Spleen (tissue), 13 donors: ENCODE measurements around the gene PADI4. TPM values are rescaled to one million over a fixed set of nuclear protein-coding genes. Genes with fewer than 3 reads are reported as not detected.

ENCODE experiments used
- DNase-seq: peaks from one replicate; pipeline ENCODE4 v3.0.0-alpha.2; 2020
- H3K27ac ChIP-seq, 8 donors: fragments of 200-600 bp; sonication (generic) in 7 of 8; 1 replicate in 4 of 8; 2 replicates in 4 of 8; pipeline versions ENCODE4 v1.5.0 to v1.8.0; 2016 to 2021; ENCODE audit warnings: inconsistent platforms in 4 of 8, mild to moderate bottlenecking in 4 of 8, moderate library complexity in 1 of 8
- H3K27me3 ChIP-seq, 7 donors: fragments of 200-600 bp; sonication (generic) in 6 of 7; replicated peaks in 1 of 7; 1 replicate in 4 of 7; 2 replicates in 3 of 7; pipeline versions ENCODE4 v1.5.0 to v1.8.0; 2016 to 2021; ENCODE audit warnings: inconsistent platforms in 3 of 7, mild to moderate bottlenecking in 1 of 7
- H3K36me3 ChIP-seq, 6 donors: fragments of 200-600 bp; sonication (generic) in 5 of 6; 1 replicate in 4 of 6; 2 replicates in 2 of 6; pipeline versions ENCODE4 v1.5.0 to v1.8.0; 2016 to 2021; ENCODE audit warnings: inconsistent platforms in 2 of 6
- H3K4me1 ChIP-seq, 6 donors: fragments of 200-600 bp; sonication (generic) in 5 of 6; 1 replicate in 3 of 6; 2 replicates in 3 of 6; pipeline versions ENCODE4 v1.5.0 to v1.8.0; 2016 to 2021; ENCODE audit warnings: inconsistent platforms in 3 of 6
- H3K4me3 ChIP-seq, 8 donors: fragments of 200-600 bp; sonication (generic) in 7 of 8; 1 replicate in 4 of 8; 2 replicates in 4 of 8; pipeline versions ENCODE4 v1.5.0 to v1.8.0; 2016 to 2021; ENCODE audit warnings: inconsistent platforms in 4 of 8, mild to moderate bottlenecking in 4 of 8, moderate library complexity in 2 of 8
- H3K9me3 ChIP-seq, 8 donors: fragments of 200-600 bp; sonication (generic) in 7 of 8; 1 replicate in 4 of 8; 2 replicates in 4 of 8; pipeline versions ENCODE4 v1.5.0 to v1.8.0; 2016 to 2021; ENCODE audit warnings: inconsistent platforms in 4 of 8
- CTCF ChIP-seq, 11 experiments: fragments of 200-600 bp in 7 of 11; fragments of 450-650 bp in 4 of 11; sonication (generic) in 4 of 11; IDR thresholded peaks in 8 of 11; conservative IDR thresholded peaks in 3 of 11; 1 replicate in 7 of 11; 2 replicates in 4 of 11; pipeline versions ENCODE4 v1.4.0 to v1.8.0; 2016 to 2021; ENCODE audit warnings: antibody characterized with exemption in 11 of 11, inconsistent platforms in 4 of 11, mild to moderate bottlenecking in 1 of 11
- POLR2A ChIP-seq, 3 donors: fragments of 450-650 bp; IDR thresholded peaks; one replicate each; pipeline ENCODE4 v1.5.1; 2017; ENCODE audit warnings: antibody characterized with exemption in 3 of 3, mild to moderate bottlenecking in 1 of 3
- POLR2AphosphoS5 ChIP-seq, 3 donors: sonication (generic); formaldehyde crosslinking; IDR thresholded peaks; one replicate each; pipeline ENCODE4 v1.5.1; 2017; ENCODE audit warnings: antibody characterized with exemption in 3 of 3
- WGBS, 5 donors: extraction: QIAGEN DNeasy Blood & Tissue Kit in 3 of 5; methylation state at CpG; one replicate each; pipeline versions ENCODE4 v1.1.5 to v1.1.7; 2013 to 2018; 5-methylcytosine and 5-hydroxymethylcytosine counted together
- intact Hi-C: fragments of 100-400 bp; cut with DNase I; formaldehyde crosslinking; loops from one replicate; pipeline ENCODE4 v1.15.0; 2023; ENCODE audit warnings: low total_unique reads
- long read RNA-seq, 2 donors: transcript quantifications; one replicate each; lab custom pipeline, GENCODE V29; 2026
- polyA plus RNA-seq, 3 donors: library from polyadenylated mRNA; stranded (reverse); fragments of 200-250 nt; gene quantifications; one replicate each; pipeline ENCODE4 v1.2.1, GENCODE V29; 2013
- total RNA-seq, 7 donors: library from RNA; depleted of rRNA in 3 of 7; stranded (reverse); fragments of >200 nt in 3 of 7; fragmentation: NEBNext Ultra II Directional in 4 of 7; extraction: Animal tissue kit (Norgen Biotek cat#: 25700) in 4 of 7; gene quantifications; one replicate each; pipeline versions ENCODE4 v1.1.0 to v1.2.1, GENCODE V29; 2016 to 2021
- donor health status: healthy with polysubstance abuse.
- donor health status: DM: no; HTN: no; CAD: no; lungs with moderate emphysema.
- donor health status: DM: no; HTN: no; CAD: no.
- donor health status: Bipolar disorder and iron deficiency.
- donor health status: healthy.
- donor health status: DM: no; HTN: no; CAD: no.
- donor health status: DM: yes; HTN: yes; CAD: no.

The PADI4 gene
- 100 to 1,000 TPM in 2 of 7 donors, 10 to 100 TPM in 5; 15.9 to 122 (median 45.0) TPM for total RNA-seq
- polyA plus RNA-seq = 1 to 10 TPM; 5.1 to 8.3 (median 8.3) TPM
- long read RNA-seq, donor 1, partial matches to known transcripts = 0 of 1 reads
- long read RNA-seq, donor 1, other reads (novel, unspliced or antisense) = 0 of 1 reads
- long read RNA-seq, donor 2 = 0 reads

GRCh38 chr1:17307946-17308345 lies at the start of gene PADI4:
Gene PADI4, plus strand, starts transcription at chr1:17308197. Its CDS starts 26 bp downstream, at chr1:17308223.
- DNase-seq = peak; percentile 90
- WGBS, 5 donors = 20 to 37% (median 24%) methylated on average over 6 to 8 of the region's 8 CpGs
- Histone ChIP-seq H3K9me3 (peaks cover 0 to 2% (median under 1%) of the 10 kb centered on the region in 8 donors), H3K27me3 (peaks cover 0 to 71% (median 10%) of the 10 kb centered on the region in 7 donors), H3K36me3 (no peaks in the 10 kb centered on the region), H3K4me1 (peaks cover 0 to 58% (median 0%) of the 10 kb centered on the region in 6 donors), H3K4me3 (peak within 1 kb of the TSS in 3 of 8 donors; percentile 17 to 44 (median 19)), H3K27ac (peak within 1 kb of the TSS in 6 of 8 donors; percentile 70 to 91 (median 86))
- intact Hi-C loops = no loop called here
- TF ChIP-seq CTCF (IDR thresholded peaks at IDR 0.05 in 8 of 11, conservative IDR thresholded peaks at IDR 0.05 in 3 of 11) = no peak
- no peak for TF ChIP-seq POLR2A (IDR thresholded peaks at IDR 0.05)
- peak in 2 of 3 donors; percentile 36 to 45 for TF ChIP-seq POLR2AphosphoS5 (IDR thresholded peaks at IDR 0.05)

GRCh38 chr1:17258758-17259130 lies 49.3 kb upstream of the PADI4 start:
- WGBS, 5 donors = 83 to 90% (median 86%) methylated on average over 6 of the region's 6 CpGs

GRCh38 chr1:17259233-17259873 lies 48.6 kb upstream of the PADI4 start:
- WGBS, 5 donors = 76 to 94% (median 82%) methylated on average over 18 to 24 of the region's 24 CpGs
- Histone ChIP-seq H3K27ac (no peak overlapping the region), H3K4me3 (no peak overlapping the region), H3K4me1 (no peaks in the 10 kb centered on the region), H3K27me3 (peaks cover 0 to 46% (median 0%) of the 10 kb centered on the region in 7 donors), H3K9me3 (peaks cover 0 to 9% (median 0%) of the 10 kb centered on the region in 8 donors), H3K36me3 (no peaks in the 10 kb centered on the region)
- TF ChIP-seq POLR2A (IDR thresholded peaks at IDR 0.05) = no peak
- TF ChIP-seq POLR2AphosphoS5 (IDR thresholded peaks at IDR 0.05) = no peak
- no peak for TF ChIP-seq CTCF (IDR thresholded peaks at IDR 0.05 in 8 of 11, conservative IDR thresholded peaks at IDR 0.05 in 3 of 11)
- intact Hi-C loops = no loop called here
- no peak for DNase-seq

More at GRCh38 chr1:17258758-17259130, 49.3 kb upstream of the PADI4 start:
- Histone ChIP-seq H3K4me3 (no peak overlapping the region), H3K27ac (no peak overlapping the region), H3K36me3 (no peaks in the 10 kb centered on the region), H3K4me1 (no peaks in the 10 kb centered on the region), H3K9me3 (peaks cover 0 to 9% (median 0%) of the 10 kb centered on the region in 8 donors), H3K27me3 (peaks cover 0 to 46% (median 0%) of the 10 kb centered on the region in 7 donors)
- no peak for DNase-seq
- intact Hi-C loops = no loop called here
- TF ChIP-seq POLR2A (IDR thresholded peaks at IDR 0.05) = no peak
- no peak for TF ChIP-seq POLR2AphosphoS5 (IDR thresholded peaks at IDR 0.05)
- TF ChIP-seq CTCF (IDR thresholded peaks at IDR 0.05 in 8 of 11, conservative IDR thresholded peaks at IDR 0.05 in 3 of 11) = no peak

- intact Hi-C loops = no loop called here
- no peaks in the 10 kb centered on the region for H3K36me3 ChIP-seq
- WGBS, 5 donors = 75 to 91% (median 89%) methylated on average over 7 of the region's 7 CpGs
- TF ChIP-seq POLR2A (IDR thresholded peaks at IDR 0.05) (no peak), CTCF (IDR thresholded peaks at IDR 0.05 in 8 of 11, conservative IDR thresholded peaks at IDR 0.05 in 3 of 11) (no peak), POLR2AphosphoS5 (IDR thresholded peaks at IDR 0.05) (no peak)
- H3K4me1 ChIP-seq = no peaks in the 10 kb centered on the region
- H3K27me3 ChIP-seq = peaks cover 0 to 43% (median 0%) of the 10 kb centered on the region in 7 donors
- DNase-seq = no peak
- no peak overlapping the region for H3K27ac ChIP-seq
- H3K9me3 ChIP-seq = peaks cover 0 to 9% (median 0%) of the 10 kb centered on the region in 8 donors
- no peak overlapping the region for H3K4me3 ChIP-seq
Measured at GRCh38 chr1:17260264-17260663, 47.7 kb upstream of the PADI4 start.
